GM23338 (cell line): ENCODE results near the gene KRT8.

Experiments used
- CTCF ChIP-seq, 2 experiments: fragments of 200-600 bp in 1 of 2; sonication (generic) in 1 of 2; conservative IDR thresholded peaks; 2 replicates each; pipeline versions ENCODE4 v1.5.1 to v1.6.1; 2016 to 2017; ENCODE audit warnings: antibody characterized with exemption in 2 of 2, low read depth in 2 of 2, mild to moderate bottlenecking in 2 of 2, moderate library complexity in 1 of 2
- ETS1 ChIP-seq: IDR thresholded peaks from 2 replicates; pipeline ENCODE4 v1.6.1; 2016; ENCODE audit warnings: antibody characterized with exemption
- EZH2 ChIP-seq: fragments of 200-600 bp; sonication (generic); IDR thresholded peaks from one replicate; pipeline ENCODE4 v1.8.0; 2017; ENCODE audit warnings: antibody characterized with exemption, mild to moderate bottlenecking, low read depth; ENCODE audit not compliant: unreplicated experiment
- EZH2phosphoT487 ChIP-seq: fragments of 200-600 bp; sonication (generic); IDR thresholded peaks from one replicate; pipeline ENCODE4 v1.8.1; 2018; ENCODE audit warnings: antibody characterized with exemption; ENCODE audit not compliant: unreplicated experiment
- JUNB ChIP-seq: IDR thresholded peaks from one replicate; pipeline ENCODE4 v1.6.1; 2016; ENCODE audit warnings: antibody characterized with exemption; ENCODE audit not compliant: unreplicated experiment
- NANOG ChIP-seq: IDR thresholded peaks from 2 replicates; pipeline ENCODE4 v1.6.1; 2016; ENCODE audit warnings: antibody characterized with exemption, borderline replicate concordance
- POLR2AphosphoS5 ChIP-seq: IDR thresholded peaks from 2 replicates; pipeline ENCODE4 v1.6.1; 2016; ENCODE audit warnings: antibody characterized with exemption, low read depth
- TF ChIP-seq, protein P1 (sequence below): IDR thresholded peaks from one replicate; pipeline ENCODE4 v1.6.1; 2018; ENCODE audit warnings: antibody characterized with exemption; ENCODE audit not compliant: unreplicated experiment

DNA sequence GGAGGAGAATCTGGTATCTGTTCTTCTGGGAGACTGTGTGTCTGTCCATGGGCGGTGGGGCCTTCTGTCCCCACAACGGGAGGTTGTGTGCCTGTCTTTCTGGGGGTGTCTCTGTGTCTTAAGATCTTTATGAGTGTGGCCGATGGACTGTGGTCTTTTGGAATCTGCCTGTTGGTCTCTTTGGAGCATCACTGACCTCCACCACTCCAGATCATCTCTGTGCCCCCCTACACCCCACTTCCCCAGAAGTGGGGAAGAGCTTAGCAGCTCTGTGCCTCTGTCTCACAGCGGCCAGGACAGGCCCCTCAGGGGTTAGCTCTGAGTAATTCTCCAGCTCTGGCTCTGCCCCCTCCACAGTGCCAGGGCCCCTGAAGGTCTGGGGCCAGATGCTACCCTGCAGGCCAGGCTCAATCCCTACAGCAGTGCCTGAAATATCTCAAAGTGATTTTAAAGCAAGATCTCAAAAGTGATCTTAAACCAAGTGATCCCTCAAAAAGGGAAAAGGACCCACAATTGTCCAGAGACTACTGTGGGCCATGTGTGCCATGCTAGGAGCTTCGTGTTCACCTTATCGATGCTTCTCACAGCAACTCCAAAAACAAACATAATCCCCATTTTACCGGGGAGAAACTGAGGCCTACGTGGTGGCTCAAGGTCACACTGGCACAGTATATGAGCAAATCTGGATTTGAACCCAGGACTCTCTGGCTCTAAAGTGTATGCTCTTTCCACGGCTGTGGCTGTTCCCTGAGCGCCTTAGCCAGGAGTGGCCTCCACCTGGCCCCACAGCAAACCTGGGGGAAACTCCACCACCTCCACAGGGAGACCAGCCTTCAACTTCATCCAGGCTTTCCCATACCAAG, 30.1 kb downstream of the KRT8 start:
- TF ChIP-seq EZH2phosphoT487 (no peak), CTCF (conservative IDR thresholded peaks at IDR 0.05; ENCODE audit: low read depth in 2 of 2) (no peak), EZH2 (no peak), JUNB (no peak), ETS1 (no peak), POLR2AphosphoS5 (no peak), NANOG (no peak)
- TF ChIP-seq, protein P1, sequence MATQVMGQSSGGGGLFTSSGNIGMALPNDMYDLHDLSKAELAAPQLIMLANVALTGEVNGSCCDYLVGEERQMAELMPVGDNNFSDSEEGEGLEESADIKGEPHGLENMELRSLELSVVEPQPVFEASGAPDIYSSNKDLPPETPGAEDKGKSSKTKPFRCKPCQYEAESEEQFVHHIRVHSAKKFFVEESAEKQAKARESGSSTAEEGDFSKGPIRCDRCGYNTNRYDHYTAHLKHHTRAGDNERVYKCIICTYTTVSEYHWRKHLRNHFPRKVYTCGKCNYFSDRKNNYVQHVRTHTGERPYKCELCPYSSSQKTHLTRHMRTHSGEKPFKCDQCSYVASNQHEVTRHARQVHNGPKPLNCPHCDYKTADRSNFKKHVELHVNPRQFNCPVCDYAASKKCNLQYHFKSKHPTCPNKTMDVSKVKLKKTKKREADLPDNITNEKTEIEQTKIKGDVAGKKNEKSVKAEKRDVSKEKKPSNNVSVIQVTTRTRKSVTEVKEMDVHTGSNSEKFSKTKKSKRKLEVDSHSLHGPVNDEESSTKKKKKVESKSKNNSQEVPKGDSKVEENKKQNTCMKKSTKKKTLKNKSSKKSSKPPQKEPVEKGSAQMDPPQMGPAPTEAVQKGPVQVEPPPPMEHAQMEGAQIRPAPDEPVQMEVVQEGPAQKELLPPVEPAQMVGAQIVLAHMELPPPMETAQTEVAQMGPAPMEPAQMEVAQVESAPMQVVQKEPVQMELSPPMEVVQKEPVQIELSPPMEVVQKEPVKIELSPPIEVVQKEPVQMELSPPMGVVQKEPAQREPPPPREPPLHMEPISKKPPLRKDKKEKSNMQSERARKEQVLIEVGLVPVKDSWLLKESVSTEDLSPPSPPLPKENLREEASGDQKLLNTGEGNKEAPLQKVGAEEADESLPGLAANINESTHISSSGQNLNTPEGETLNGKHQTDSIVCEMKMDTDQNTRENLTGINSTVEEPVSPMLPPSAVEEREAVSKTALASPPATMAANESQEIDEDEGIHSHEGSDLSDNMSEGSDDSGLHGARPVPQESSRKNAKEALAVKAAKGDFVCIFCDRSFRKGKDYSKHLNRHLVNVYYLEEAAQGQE = no peak
